ENCODE results near the gene NAAA.
A peak's percentile ranks its signal among the peaks of the same experiment; 100 is the strongest.
"Not testable (repeated sequence)": the region's sequence is repeated elsewhere in the genome, so short reads cannot be mapped to it uniquely, and the experiment has no call there.

The NAAA gene

GRCh38 chr4:75940692-75941253 is at the start of gene NAAA:
Gene NAAA (minus strand): TSS chr4:75941013. CDS start chr4:75940949, 64 bp downstream.
- Histone ChIP-seq H3K27me3 (ENCODE audit: low read depth) (no peaks in the 10 kb centered on the region), H3K4me1 (peaks cover 15% of the 10 kb centered on the region), H3K9me3 (no peaks in the 10 kb centered on the region), H3K36me3 (replicated peaks) (peaks cover 7% of the 10 kb centered on the region), H3K4me3 (peak within 1 kb of the TSS; percentile 79)
- in situ Hi-C loops (cut with MboI; ENCODE audit: low sequenced_read_pairs), result no loop called here
- peak; percentile 85 to 94 for DNase-seq (ENCODE audit: low spot score in 2 of 2)

DNA sequence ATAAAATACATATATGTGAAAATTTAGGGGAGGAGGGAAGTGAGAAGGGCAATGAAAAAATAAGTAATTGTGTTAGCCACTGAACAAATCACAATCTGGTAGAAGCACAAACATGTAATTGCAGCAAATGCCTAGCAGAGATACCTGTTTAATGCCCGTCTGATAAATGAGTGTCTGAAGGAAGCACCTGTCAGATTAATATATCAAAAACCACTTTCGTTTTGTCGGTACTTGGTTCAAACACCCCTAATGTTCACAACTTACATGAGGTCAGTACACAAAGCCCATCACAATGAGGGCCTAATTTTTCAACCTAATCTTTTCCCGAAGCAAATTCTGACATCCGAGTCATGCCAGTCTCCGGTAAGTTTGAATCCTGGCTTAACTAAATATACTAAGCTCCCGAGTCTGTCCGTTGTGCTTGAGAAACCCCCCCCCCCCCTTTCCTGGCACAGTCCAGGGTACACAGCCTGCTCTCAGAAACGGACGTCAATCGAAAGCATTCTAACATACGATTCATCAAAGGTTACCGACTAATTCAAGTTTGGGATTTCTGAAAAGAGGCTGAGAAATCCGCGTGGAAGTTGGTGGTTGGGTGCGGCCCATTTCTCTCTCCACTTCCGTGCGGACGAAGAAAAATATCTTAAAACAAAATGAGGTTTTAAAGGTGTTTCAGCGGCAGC is 49.2 kb upstream of the NAAA start:
- DNase-seq (ENCODE audit: low spot score in 2 of 2), result no peak
- no peaks in the 10 kb centered on the region for H3K27me3 ChIP-seq (ENCODE audit: low read depth)
- H3K4me3 ChIP-seq, result peak overlapping the region; percentile 72
- peaks cover 11% of the 10 kb centered on the region; the same call in 1 of the 2 replicates for H3K36me3 ChIP-seq (replicated peaks)
- H3K9me3 ChIP-seq, result no peaks in the 10 kb centered on the region; the same call in 1 of the 2 replicates
- H3K4me1 ChIP-seq, result peaks cover 8% of the 10 kb centered on the region
- in situ Hi-C loops (cut with MboI; ENCODE audit: low sequenced_read_pairs), result no loop called here

DNA sequence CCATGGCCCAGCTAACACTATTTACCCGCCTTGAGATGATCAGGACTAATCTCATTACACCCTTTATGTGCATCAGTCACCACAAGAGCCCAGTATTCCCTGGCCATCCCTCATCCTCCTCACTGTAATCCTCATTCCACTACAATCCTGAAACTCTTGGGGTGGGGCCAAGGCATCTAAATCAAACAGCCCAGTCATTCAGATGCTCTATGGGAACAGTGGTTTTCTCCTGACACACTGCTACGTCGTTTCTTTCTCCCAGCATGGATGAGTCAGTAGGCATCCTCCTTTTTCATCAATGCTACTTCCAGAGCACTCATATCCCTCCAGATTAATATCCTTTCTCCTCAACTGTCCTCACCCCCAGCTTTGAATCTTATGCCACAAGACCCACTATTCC is 44.3 kb upstream of the NAAA start:
- in situ Hi-C loops (cut with MboI; ENCODE audit: low sequenced_read_pairs), result no loop called here
- peaks cover 24% of the 10 kb centered on the region for H3K36me3 ChIP-seq (replicated peaks)
- H3K9me3 ChIP-seq, result no peaks in the 10 kb centered on the region
- no peak overlapping the region for H3K4me3 ChIP-seq
- peaks cover 8% of the 10 kb centered on the region for H3K4me1 ChIP-seq
- no peak for DNase-seq (ENCODE audit: low spot score in 2 of 2)
- H3K27me3 ChIP-seq (ENCODE audit: low read depth), result no peaks in the 10 kb centered on the region

- in situ Hi-C loops (cut with MboI; ENCODE audit: low sequenced_read_pairs), result no loop called here
- Histone ChIP-seq H3K36me3 (replicated peaks) (peaks cover 46% of the 10 kb centered on the region), H3K4me1 (no peaks in the 10 kb centered on the region), H3K4me3 (no peak overlapping the region), H3K27me3 (ENCODE audit: low read depth) (no peaks in the 10 kb centered on the region), H3K9me3 (no peaks in the 10 kb centered on the region)
- no peak for DNase-seq (ENCODE audit: low spot score in 2 of 2)
These were observed 39.8 kb upstream of the NAAA start for GRCh38 chr4:75980576-75980975.

GRCh38 chr4:75976177-75976576 is 35.4 kb upstream of the NAAA start:
- Histone ChIP-seq H3K9me3 (no peaks in the 10 kb centered on the region), H3K27me3 (ENCODE audit: low read depth) (no peaks in the 10 kb centered on the region), H3K4me3 (no peak overlapping the region), H3K36me3 (replicated peaks) (peaks cover 76% of the 10 kb centered on the region), H3K4me1 (no peaks in the 10 kb centered on the region)
- in situ Hi-C loops (cut with MboI; ENCODE audit: low sequenced_read_pairs), result no loop called here
- no peak for DNase-seq (ENCODE audit: low spot score in 2 of 2)

DNA sequence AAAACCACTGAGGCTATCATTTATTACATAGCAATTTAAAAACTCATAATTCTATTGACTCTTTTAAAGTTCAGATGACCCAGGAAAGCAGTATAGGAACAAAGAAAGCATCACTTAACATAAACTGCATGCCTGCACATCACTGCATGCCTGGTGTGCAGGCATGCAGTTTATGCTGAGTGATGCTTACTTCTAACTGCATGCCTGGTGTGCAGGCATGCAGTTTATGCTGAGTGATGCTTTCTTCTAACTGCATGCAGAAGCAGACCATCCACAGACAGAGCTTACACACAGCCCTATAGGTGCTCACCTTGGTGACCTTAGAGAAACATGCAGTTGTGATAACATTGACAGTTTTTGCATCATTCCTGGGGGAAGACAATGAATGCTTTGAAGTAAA is 33.0 kb upstream of the NAAA start:
- Histone ChIP-seq H3K4me3 (no peak overlapping the region), H3K9me3 (no peaks in the 10 kb centered on the region), H3K27me3 (ENCODE audit: low read depth) (no peaks in the 10 kb centered on the region), H3K36me3 (replicated peaks) (peaks cover 83% of the 10 kb centered on the region), H3K4me1 (no peaks in the 10 kb centered on the region)
- in situ Hi-C loops (cut with MboI; ENCODE audit: low sequenced_read_pairs), result no loop called here
- DNase-seq (ENCODE audit: low spot score in 2 of 2), result no peak

DNA sequence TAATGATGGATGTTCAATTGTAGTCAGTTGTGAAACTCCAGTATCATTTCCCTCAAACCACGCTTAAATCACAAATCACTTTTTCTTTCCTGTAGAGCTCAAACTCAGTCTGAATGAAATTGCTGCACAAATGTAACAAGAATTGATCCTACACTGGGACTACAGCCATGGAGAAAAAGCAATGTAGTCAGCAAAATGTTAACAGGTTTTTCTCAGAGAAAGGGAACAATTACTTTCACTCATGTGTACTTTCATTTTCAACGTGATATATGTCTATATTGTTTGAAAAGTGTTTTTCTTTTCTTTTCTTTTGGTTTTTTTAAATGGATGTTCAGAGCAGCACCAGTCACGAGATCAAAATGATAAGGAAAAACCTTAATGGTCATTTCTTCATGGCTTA is 27.3 kb upstream of the NAAA start:
- no peak overlapping the region for H3K4me3 ChIP-seq
- H3K36me3 ChIP-seq (replicated peaks), result peaks cover 87% of the 10 kb centered on the region
- no peaks in the 10 kb centered on the region for H3K27me3 ChIP-seq (ENCODE audit: low read depth)
- in situ Hi-C loops (cut with MboI; ENCODE audit: low sequenced_read_pairs), result no loop called here
- no peak for DNase-seq (ENCODE audit: low spot score in 2 of 2)
- H3K4me1 ChIP-seq, result no peaks in the 10 kb centered on the region
- H3K9me3 ChIP-seq, result peaks cover 2% of the 10 kb centered on the region; the same call in 1 of the 2 replicates

DNA sequence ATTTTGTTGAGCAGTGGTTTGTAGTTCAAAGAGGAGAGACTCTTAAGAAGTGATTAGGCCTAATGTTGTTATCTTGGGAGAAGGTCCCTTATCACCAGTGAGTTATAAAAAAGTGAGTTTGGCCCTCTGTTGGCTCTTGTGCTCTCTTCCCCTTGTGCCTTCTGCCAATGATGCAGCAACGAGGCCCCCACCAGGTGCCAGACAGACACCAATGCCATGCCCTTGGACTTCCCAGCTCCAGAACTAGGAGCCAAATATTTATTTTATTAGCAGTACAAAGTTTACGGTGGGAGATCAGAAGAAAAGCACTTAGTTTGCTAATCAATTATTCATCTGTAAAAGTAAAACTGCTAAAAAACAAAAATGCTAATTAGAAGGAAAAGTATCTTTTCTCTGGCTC is 22.7 kb upstream of the NAAA start:
- Histone ChIP-seq H3K4me3 (no peak overlapping the region), H3K27me3 (ENCODE audit: low read depth) (no peaks in the 10 kb centered on the region), H3K4me1 (no peaks in the 10 kb centered on the region), H3K9me3 (peaks cover 3% of the 10 kb centered on the region; the same call in 1 of the 2 replicates), H3K36me3 (replicated peaks) (peaks cover 85% of the 10 kb centered on the region)
- DNase-seq (ENCODE audit: low spot score in 2 of 2), result no peak
- in situ Hi-C loops (cut with MboI; ENCODE audit: low sequenced_read_pairs), result no loop called here

DNA sequence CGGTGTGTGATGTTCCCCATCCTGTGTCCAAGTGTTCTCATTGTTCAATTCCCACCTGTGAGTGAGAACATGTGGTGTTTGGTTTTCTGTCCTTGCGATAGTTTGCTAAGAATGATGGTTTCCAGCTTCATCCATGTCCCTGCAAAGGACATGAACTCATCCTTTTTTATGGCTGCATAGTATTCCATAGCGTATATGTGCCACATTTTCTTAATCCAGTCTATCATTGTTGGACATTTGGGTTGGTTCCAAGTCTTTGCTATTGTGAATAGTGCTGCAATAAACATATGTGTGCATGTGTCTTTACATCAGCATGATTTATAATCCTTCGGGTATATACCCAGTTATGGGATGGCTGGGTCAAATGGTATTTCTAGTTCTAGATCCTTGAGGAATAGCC is 21.3 kb upstream of the NAAA start:
- H3K36me3 ChIP-seq (replicated peaks), result peaks cover 85% of the 10 kb centered on the region
- H3K4me3 ChIP-seq; H3K4me1 ChIP-seq; in situ Hi-C loops (cut with MboI; ENCODE audit: low sequenced_read_pairs); H3K27me3 ChIP-seq (ENCODE audit: low read depth); DNase-seq (ENCODE audit: low spot score in 2 of 2); H3K9me3 ChIP-seq: not testable (repeated sequence)

- DNase-seq (ENCODE audit: low spot score in 2 of 2); in situ Hi-C loops (cut with MboI; ENCODE audit: low sequenced_read_pairs); H3K9me3 ChIP-seq; H3K27me3 ChIP-seq (ENCODE audit: low read depth); H3K4me1 ChIP-seq; H3K4me3 ChIP-seq: not testable (repeated sequence)
- H3K36me3 ChIP-seq (replicated peaks), result peaks cover 83% of the 10 kb centered on the region
These were observed 17.7 kb upstream of the NAAA start for GRCh38 chr4:75958546-75958945.

DNA sequence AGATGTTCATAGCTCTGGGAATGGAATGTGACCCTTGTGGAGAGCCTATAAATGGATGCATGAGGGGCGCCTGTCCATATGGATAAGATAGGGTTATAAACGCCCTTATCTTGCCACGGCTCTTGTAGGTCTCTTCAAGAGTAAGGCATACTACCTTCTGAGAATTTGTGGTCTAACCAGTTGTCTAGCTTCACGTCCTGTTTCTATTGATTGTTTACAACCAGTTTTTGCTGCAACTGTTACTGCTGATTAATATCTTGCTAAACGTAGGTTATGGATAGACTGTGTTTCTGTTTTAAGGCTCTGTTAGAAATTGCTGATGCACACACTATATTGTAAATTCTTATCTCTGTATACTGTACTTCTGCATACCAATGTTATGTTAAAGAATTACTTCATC is 14.0 kb upstream of the NAAA start:
- H3K27me3 ChIP-seq (ENCODE audit: low read depth); in situ Hi-C loops (cut with MboI; ENCODE audit: low sequenced_read_pairs); H3K4me3 ChIP-seq; H3K9me3 ChIP-seq; H3K4me1 ChIP-seq; DNase-seq (ENCODE audit: low spot score in 2 of 2): not testable (repeated sequence)
- peaks cover 88% of the 10 kb centered on the region for H3K36me3 ChIP-seq (replicated peaks)

GRCh38 chr4:75953509-75953908 is 12.7 kb upstream of the NAAA start:
- H3K4me1 ChIP-seq, result peaks cover 3% of the 10 kb centered on the region; the same call in 1 of the 2 replicates
- no peaks in the 10 kb centered on the region for H3K27me3 ChIP-seq (ENCODE audit: low read depth)
- no peak for DNase-seq (ENCODE audit: low spot score in 2 of 2)
- H3K9me3 ChIP-seq, result no peaks in the 10 kb centered on the region
- in situ Hi-C loops (cut with MboI; ENCODE audit: low sequenced_read_pairs), result no loop called here
- no peak overlapping the region for H3K4me3 ChIP-seq
- peaks cover 81% of the 10 kb centered on the region for H3K36me3 ChIP-seq (replicated peaks)

- Histone ChIP-seq H3K4me1 (peaks cover 3% of the 10 kb centered on the region; the same call in 1 of the 2 replicates), H3K4me3 (no peak overlapping the region), H3K27me3 (ENCODE audit: low read depth) (no peaks in the 10 kb centered on the region), H3K9me3 (no peaks in the 10 kb centered on the region), H3K36me3 (replicated peaks) (peaks cover 63% of the 10 kb centered on the region)
- in situ Hi-C loops (cut with MboI; ENCODE audit: low sequenced_read_pairs), result no loop called here
- DNase-seq (ENCODE audit: low spot score in 2 of 2), result no peak
These were observed 9.5 kb upstream of the NAAA start for GRCh38 chr4:75950213-75950815.

- no peak for DNase-seq (ENCODE audit: low spot score in 2 of 2)
- Histone ChIP-seq H3K4me1 (peaks cover 3% of the 10 kb centered on the region; the same call in 1 of the 2 replicates), H3K36me3 (replicated peaks) (peaks cover 52% of the 10 kb centered on the region), H3K9me3 (no peaks in the 10 kb centered on the region), H3K4me3 (no peak overlapping the region), H3K27me3 (ENCODE audit: low read depth) (no peaks in the 10 kb centered on the region)
- in situ Hi-C loops (cut with MboI; ENCODE audit: low sequenced_read_pairs), result no loop called here
These were observed 8.1 kb upstream of the NAAA start for GRCh38 chr4:75948822-75949444.

All from HAP-1 (cell line).